ENCODE results near the gene KANK2. TPM values are rescaled to one million over a fixed set of nuclear protein-coding genes. Genes with fewer than 3 reads are reported as not detected.
A peak's percentile ranks its signal among the peaks of the same experiment; 100 is the strongest.

The KANK2 gene
- total and polyA plus RNA-seq, 2 of the 4 experiments (the other 2 are of a cell fraction) = 104 to 176 TPM

- Histone ChIP-seq H2BK5ac (ENCODE audit: low read depth, low read length, poor library complexity, severe bottlenecking) (peak overlapping the region; percentile 95), H3K23ac (ENCODE audit: low read depth, low read length) (peak overlapping the region; percentile 97), H3K4me1 (ENCODE audit: control insufficient read depth, insufficient read depth, low read length) (peaks cover 44% of the 10 kb centered on the region), H4K8ac (ENCODE audit: low read depth in 2 of 2, low read length in 2 of 2) (peak overlapping the region; percentile 57 to 93), H3K18ac (ENCODE audit: low read depth, low read length) (peak overlapping the region; percentile 85), H3K9ac (ENCODE audit: low read depth, low read length) (peak overlapping the region; percentile 29), H4K20me1 (ENCODE audit: insufficient read depth, low read length) (no peaks in the 10 kb centered on the region; the same call in 1 of the 2 replicates), H3K27me3 (ENCODE audit: control insufficient read depth, insufficient read depth, low read length) (no peaks in the 10 kb centered on the region), H3K36me3 (ENCODE audit: control insufficient read depth, insufficient read depth, low read length) (no peaks in the 10 kb centered on the region; the same call in 1 of the 2 replicates), H3K4me2 (ENCODE audit: low read depth, low read length) (peak overlapping the region; percentile 50), H2BK120ac (ENCODE audit: low read depth, low read length) (peak overlapping the region; percentile 98), H4K91ac (ENCODE audit: insufficient read depth, low read depth, low read length) (peak overlapping the region; percentile 99), H3K4me3 (ENCODE audit: insufficient read depth, low read depth, low read length) (no peak overlapping the region), H3K9me3 (ENCODE audit: control insufficient read depth, insufficient read depth, low read length) (peaks cover 4% of the 10 kb centered on the region; the same call in 1 of the 2 replicates), H2AK5ac (ENCODE audit: low read depth, low read length) (peak overlapping the region; percentile 93), H3K9me1 (ENCODE audit: insufficient read depth, low read length) (peaks cover 23% of the 10 kb centered on the region), H3K14ac (replicated peaks; ENCODE audit: low read depth, low read length) (peak overlapping the region; percentile 97), H3K4ac (ENCODE audit: low read depth, low read length) (peak overlapping the region; percentile 100), H4K5ac (ENCODE audit: low read depth, low read length) (peak overlapping the region; percentile 91), H3K27ac (ENCODE audit: insufficient read depth, low read length) (peak overlapping the region; percentile 75), H2BK15ac (ENCODE audit: low read depth, low read length) (peak overlapping the region; percentile 82; the same call in 2 of the 3 replicates), H3K79me1 (ENCODE audit: low read depth in 1 of 2, low read length in 2 of 2) (peaks cover 14 to 53% of the 10 kb centered on the region in 2 experiments; a peak in 3 of 4 replicates), H2AK9ac (replicated peaks; ENCODE audit: low read depth, low read length, poor library complexity) (peak overlapping the region; percentile 97), H3K56ac (ENCODE audit: extremely low read depth, insufficient read depth, low read length) (peak overlapping the region; percentile 67), H2AFZ (replicated peaks; ENCODE audit: low read length, poor library complexity) (peak overlapping the region; percentile 78), H2BK20ac (ENCODE audit: low read depth, low read length) (peak overlapping the region; percentile 98)
- intact Hi-C loops (cut with micrococcal nuclease) (no loop called here), dilution Hi-C loops (cut with HindIII; ENCODE audit: low sequenced_read_pairs, unreplicated experiment) (no loop called here), in situ Hi-C loops (cut with MboI; ENCODE audit: low sequenced_read_pairs) (no loop called here)
- TF ChIP-seq FOS (IDR thresholded peaks at IDR 0.05; ENCODE audit: low read depth, low read length) (no peak), SMC3 (IDR thresholded peaks at IDR 0.05; ENCODE audit: low read depth, low read length) (no peak), NFE2L2 (IDR thresholded peaks at IDR 0.05; ENCODE audit: low read depth, low read length) (no peak), ELK1 (IDR thresholded peaks at IDR 0.05; ENCODE audit: borderline replicate concordance, low read depth, low read length) (no peak), RFX5 (IDR thresholded peaks at IDR 0.05; ENCODE audit: low read depth, low read length) (no peak)
- DNase-seq = no peak
- POLR2A ChIA-PET (ENCODE audit: unreplicated experiment) = no interaction called here
- ATAC-seq (ENCODE audit: low read depth) = no peak
- CTCF ChIA-PET = no interaction called here
- WGBS, 2 experiments (ENCODE audit: extremely low coverage in 2 of 2, insufficient read length in 1 of 2) = 64% methylated on average over 5 of the region's 9 CpGs; no CpG with 5 or more reads in 1 of the 2 experiments
- BruUV-seq (replicated peaks) = no TSS peak
These were observed 55.3 kb downstream of the KANK2 start for GRCh38 chr19:11141937-11142527.

Data from IMR-90 (cell line).